SU-DHL-6 (cell line): ENCODE measurements around the gene SLC16A4.
A peak's percentile ranks its signal among the peaks of the same experiment; 100 is the strongest.

Experiments
- H2AFZ ChIP-seq: fragments of 200-600 bp; sonication (generic); 2 replicates; pipeline ENCODE4 v1.6.1; 2014; ENCODE audit warnings: low read depth, mild to moderate bottlenecking, moderate library complexity, mixed read lengths, antibody characterized with exemption, low read length; ENCODE audit not compliant: severe bottlenecking
- H3F3A ChIP-seq: fragments of 200-600 bp; shearing (Covaris generic); 2 replicates; pipeline ENCODE4 v1.6.0; 2016; ENCODE audit warnings: antibody characterized with exemption, mild to moderate bottlenecking; ENCODE audit not compliant: insufficient read depth
- H3K27ac ChIP-seq: fragments of 200-600 bp; sonication (generic); 2 replicates; pipeline ENCODE4 v1.5.1; 2016; ENCODE audit warnings: low read depth, mild to moderate bottlenecking, low read length, moderate library complexity, mixed read lengths
- H3K27me3 ChIP-seq: fragments of 200-600 bp; sonication (generic), shearing (Covaris generic); 2 replicates; pipeline ENCODE4 v1.6.0; 2014; ENCODE audit warnings: mild to moderate bottlenecking, low read length
- H3K36me3 ChIP-seq: fragments of 200-600 bp; sonication (generic); 2 replicates; pipeline ENCODE4 v1.6.1; 2014; ENCODE audit warnings: mild to moderate bottlenecking, low read length, mixed read lengths
- H3K4me2 ChIP-seq: fragments of 300-600, 200-600 bp; shearing (Covaris generic), sonication (generic); 2 replicates; pipeline ENCODE4 v1.6.0; 2014; ENCODE audit warnings: low read length, low read depth, mild to moderate bottlenecking; ENCODE audit not compliant: poor library complexity, severe bottlenecking
- H3K4me3 ChIP-seq: fragments of 200-600 bp; sonication (generic); 2 replicates; pipeline ENCODE4 v1.5.1; 2014; ENCODE audit warnings: antibody characterized with exemption, low read length, mild to moderate bottlenecking, mixed read lengths; ENCODE audit not compliant: insufficient read depth, poor library complexity, severe bottlenecking
- H3K79me2 ChIP-seq: fragments of 200-600 bp; sonication (generic); 2 replicates; pipeline ENCODE4 v1.6.1; 2014; ENCODE audit warnings: mild to moderate bottlenecking, low read length, moderate library complexity; ENCODE audit not compliant: insufficient read depth
- H3K9ac ChIP-seq: fragments of 200-600 bp; sonication (generic); 2 replicates; pipeline ENCODE4 v1.7.0; 2014; ENCODE audit warnings: mild to moderate bottlenecking, low read length
- H3K9me2 ChIP-seq: fragments of 200-600 bp; sonication (generic); replicated peaks from 2 replicates; pipeline ENCODE4 v1.6.1; 2014; ENCODE audit warnings: low read length; ENCODE audit not compliant: insufficient read depth
- H3K9me3 ChIP-seq: fragments of 200-600 bp; sonication (generic); 2 replicates; pipeline ENCODE4 v1.6.1; 2014; ENCODE audit warnings: low read length, mixed read lengths; ENCODE audit not compliant: insufficient read depth
- H4K20me1 ChIP-seq: fragments of 200-600 bp; sonication (generic); 2 replicates; pipeline ENCODE4 v1.6.1; 2014; ENCODE audit warnings: low read depth, mild to moderate bottlenecking, antibody characterized with exemption, low read length, moderate library complexity, mixed read lengths
- CTCF ChIP-seq: fragments of 200-600 bp; sonication (generic); IDR thresholded peaks from one replicate; pipeline ENCODE4 v1.5.1; 2017; ENCODE audit warnings: antibody characterized with exemption, mild to moderate bottlenecking, low read length, moderate library complexity; ENCODE audit not compliant: insufficient read depth, poor library complexity, severe bottlenecking
- EZH2phosphoT487 ChIP-seq: fragments of 200-600 bp; sonication (generic), shearing (Covaris generic); conservative IDR thresholded peaks from 2 replicates; pipeline ENCODE4 v1.6.1; 2018; ENCODE audit warnings: mild to moderate bottlenecking, antibody characterized with exemption, low read length, moderate library complexity, mixed read lengths

Gene SLC16A4

GRCh38 chr1:110341872-110342331, 48.9 kb downstream of the SLC16A4 start:
- H4K20me1 ChIP-seq = peaks cover 55% of the 10 kb centered on the region

GRCh38 chr1:110341146-110341871, 49.5 kb downstream of the SLC16A4 start:
- peaks cover 41% of the 10 kb centered on the region for H3F3A ChIP-seq
- H3K27me3 ChIP-seq = no peaks in the 10 kb centered on the region
- no peak overlapping the region for H2AFZ ChIP-seq
- TF ChIP-seq EZH2phosphoT487 (no peak), CTCF (no peak)
- H3K27ac ChIP-seq = no peak overlapping the region
- peak overlapping the region; percentile 84 for H3K4me2 ChIP-seq
- H3K9me2 ChIP-seq = no peaks in the 10 kb centered on the region
- peaks cover 70% of the 10 kb centered on the region for H3K79me2 ChIP-seq
- H3K9ac ChIP-seq = peak overlapping the region; percentile 97
- peaks cover 53% of the 10 kb centered on the region for H4K20me1 ChIP-seq
- peak overlapping the region; percentile 88 for H3K4me3 ChIP-seq
- no peaks in the 10 kb centered on the region for H3K9me3 ChIP-seq
- H3K36me3 ChIP-seq = peaks cover 51% of the 10 kb centered on the region

More at GRCh38 chr1:110341872-110342331, 48.9 kb downstream of the SLC16A4 start:
- Histone ChIP-seq H3K4me2 (peak overlapping the region; percentile 84), H3K27ac (no peak overlapping the region), H3K9me3 (no peaks in the 10 kb centered on the region), H3K79me2 (peaks cover 75% of the 10 kb centered on the region), H3K4me3 (peak overlapping the region; percentile 88), H3K9ac (peak overlapping the region; percentile 97), H3F3A (peaks cover 41% of the 10 kb centered on the region), H2AFZ (no peak overlapping the region), H3K36me3 (peaks cover 55% of the 10 kb centered on the region), H3K27me3 (no peaks in the 10 kb centered on the region), H3K9me2 (no peaks in the 10 kb centered on the region)
- TF ChIP-seq CTCF (no peak), EZH2phosphoT487 (no peak)

- Histone ChIP-seq H3K79me2 (peaks cover 58% of the 10 kb centered on the region), H3K27me3 (no peaks in the 10 kb centered on the region), H3K27ac (peak overlapping the region; percentile 95), H2AFZ (no peak overlapping the region), H3K36me3 (peaks cover 44% of the 10 kb centered on the region), H4K20me1 (peaks cover 41% of the 10 kb centered on the region), H3K4me2 (peak overlapping the region; percentile 84), H3K4me3 (peak overlapping the region; percentile 88), H3K9ac (peak overlapping the region; percentile 97), H3K9me2 (no peaks in the 10 kb centered on the region), H3K9me3 (no peaks in the 10 kb centered on the region), H3F3A (peaks cover 32% of the 10 kb centered on the region)
- no peak for TF ChIP-seq CTCF
- TF ChIP-seq EZH2phosphoT487 = no peak
Measured at GRCh38 chr1:110340207-110340468, 50.7 kb downstream of the SLC16A4 start.
